Measurements from ENCODE around the gene TRPV4. TPM values are rescaled to one million over a fixed set of nuclear protein-coding genes. Genes with fewer than 3 reads are reported as not detected.

TRPV4 gene
- polyA plus RNA-seq, 1 donor, result 0.76 TPM

GRCh38 chr12:109778684-109779083, 54.5 kb downstream of the TRPV4 start:
- no peak overlapping the region for H3K4me3 ChIP-seq (ENCODE audit: low read length)
- no peaks in the 10 kb centered on the region for H3K36me3 ChIP-seq (ENCODE audit: control insufficient read depth, insufficient read depth, low read length)
- H3K4me1 ChIP-seq (ENCODE audit: control insufficient read depth, insufficient read depth, low read length), result peaks cover 6% of the 10 kb centered on the region
- H3K9me3 ChIP-seq (ENCODE audit: control insufficient read depth, low read depth, low read length), result no peaks in the 10 kb centered on the region
- no CpG with 5 or more reads among the region's 1 CpG for WGBS (ENCODE audit: insufficient coverage, low lambda C conversion rate)
- H3K27ac ChIP-seq (ENCODE audit: low read length), result no peak overlapping the region
- H3K27me3 ChIP-seq (ENCODE audit: control insufficient read depth, insufficient read depth, low read length), result no peaks in the 10 kb centered on the region
- DNase-seq, result no peak

- Histone ChIP-seq H3K4me1 (ENCODE audit: control insufficient read depth, insufficient read depth, low read length) (peaks cover 11% of the 10 kb centered on the region), H3K9me3 (ENCODE audit: control insufficient read depth, low read depth, low read length) (no peaks in the 10 kb centered on the region), H3K4me3 (ENCODE audit: low read length) (no peak overlapping the region), H3K36me3 (ENCODE audit: control insufficient read depth, insufficient read depth, low read length) (no peaks in the 10 kb centered on the region), H3K27me3 (ENCODE audit: control insufficient read depth, insufficient read depth, low read length) (no peaks in the 10 kb centered on the region), H3K27ac (ENCODE audit: low read length) (no peak overlapping the region)
- no peak for DNase-seq
- WGBS (ENCODE audit: insufficient coverage, low lambda C conversion rate), result 80% methylated on average over 1 of the region's 5 CpGs
Observed at GRCh38 chr12:109777544-109777943, 55.7 kb downstream of the TRPV4 start.

- H3K4me3 ChIP-seq (ENCODE audit: low read length), result no peak overlapping the region
- H3K4me1 ChIP-seq (ENCODE audit: control insufficient read depth, insufficient read depth, low read length), result peaks cover 11% of the 10 kb centered on the region
- H3K9me3 ChIP-seq (ENCODE audit: control insufficient read depth, low read depth, low read length), result no peaks in the 10 kb centered on the region
- no peak for DNase-seq
- no peaks in the 10 kb centered on the region for H3K36me3 ChIP-seq (ENCODE audit: control insufficient read depth, insufficient read depth, low read length)
- no CpG with 5 or more reads among the region's 9 CpGs for WGBS (ENCODE audit: insufficient coverage, low lambda C conversion rate)
- no peaks in the 10 kb centered on the region for H3K27me3 ChIP-seq (ENCODE audit: control insufficient read depth, insufficient read depth, low read length)
- H3K27ac ChIP-seq (ENCODE audit: low read length), result no peak overlapping the region
Observed at GRCh38 chr12:109776624-109777023, 56.6 kb downstream of the TRPV4 start.

GRCh38 chr12:109775172-109775881, 57.9 kb downstream of the TRPV4 start:
- peak; percentile 62 to 68 for DNase-seq
- Histone ChIP-seq H3K4me3 (ENCODE audit: low read length) (no peak overlapping the region), H3K36me3 (ENCODE audit: control insufficient read depth, insufficient read depth, low read length) (no peaks in the 10 kb centered on the region), H3K9me3 (ENCODE audit: control insufficient read depth, low read depth, low read length) (no peaks in the 10 kb centered on the region), H3K27ac (ENCODE audit: low read length) (no peak overlapping the region), H3K4me1 (ENCODE audit: control insufficient read depth, insufficient read depth, low read length) (peaks cover 11% of the 10 kb centered on the region), H3K27me3 (ENCODE audit: control insufficient read depth, insufficient read depth, low read length) (no peaks in the 10 kb centered on the region)
- no CpG with 5 or more reads among the region's 10 CpGs for WGBS (ENCODE audit: insufficient coverage, low lambda C conversion rate)

GRCh38 chr12:109773384-109774011, 59.7 kb downstream of the TRPV4 start:
- Histone ChIP-seq H3K27ac (ENCODE audit: low read length) (no peak overlapping the region), H3K4me3 (ENCODE audit: low read length) (peak overlapping the region; percentile 1), H3K4me1 (ENCODE audit: control insufficient read depth, insufficient read depth, low read length) (peaks cover 11% of the 10 kb centered on the region), H3K9me3 (ENCODE audit: control insufficient read depth, low read depth, low read length) (no peaks in the 10 kb centered on the region), H3K36me3 (ENCODE audit: control insufficient read depth, insufficient read depth, low read length) (peaks cover 2% of the 10 kb centered on the region), H3K27me3 (ENCODE audit: control insufficient read depth, insufficient read depth, low read length) (no peaks in the 10 kb centered on the region)
- WGBS (ENCODE audit: insufficient coverage, low lambda C conversion rate), result no CpG with 5 or more reads among the region's 21 CpGs
- peak; percentile 52 to 69 for DNase-seq

- no peaks in the 10 kb centered on the region for H3K27me3 ChIP-seq (ENCODE audit: control insufficient read depth, insufficient read depth, low read length)
- no peak overlapping the region for H3K4me3 ChIP-seq (ENCODE audit: low read length)
- DNase-seq, result no peak
- H3K9me3 ChIP-seq (ENCODE audit: control insufficient read depth, low read depth, low read length), result no peaks in the 10 kb centered on the region
- no CpG with 5 or more reads among the region's 12 CpGs for WGBS (ENCODE audit: insufficient coverage, low lambda C conversion rate)
- H3K4me1 ChIP-seq (ENCODE audit: control insufficient read depth, insufficient read depth, low read length), result peaks cover 11% of the 10 kb centered on the region
- H3K27ac ChIP-seq (ENCODE audit: low read length), result no peak overlapping the region
- H3K36me3 ChIP-seq (ENCODE audit: control insufficient read depth, insufficient read depth, low read length), result peaks cover 2% of the 10 kb centered on the region
Observed at GRCh38 chr12:109772622-109773321, 60.4 kb downstream of the TRPV4 start.

GRCh38 chr12:109771746-109772621, 61.2 kb downstream of the TRPV4 start:
- peaks cover 11% of the 10 kb centered on the region for H3K4me1 ChIP-seq (ENCODE audit: control insufficient read depth, insufficient read depth, low read length)
- H3K36me3 ChIP-seq (ENCODE audit: control insufficient read depth, insufficient read depth, low read length), result peaks cover 2% of the 10 kb centered on the region
- H3K9me3 ChIP-seq (ENCODE audit: control insufficient read depth, low read depth, low read length), result no peaks in the 10 kb centered on the region
- no peak for DNase-seq
- WGBS (ENCODE audit: insufficient coverage, low lambda C conversion rate), result no CpG with 5 or more reads among the region's 17 CpGs
- H3K27ac ChIP-seq (ENCODE audit: low read length), result no peak overlapping the region
- no peaks in the 10 kb centered on the region for H3K27me3 ChIP-seq (ENCODE audit: control insufficient read depth, insufficient read depth, low read length)
- H3K4me3 ChIP-seq (ENCODE audit: low read length), result no peak overlapping the region

GRCh38 chr12:109770861-109771670, 62.1 kb downstream of the TRPV4 start:
- Histone ChIP-seq H3K27me3 (ENCODE audit: control insufficient read depth, insufficient read depth, low read length) (no peaks in the 10 kb centered on the region), H3K9me3 (ENCODE audit: control insufficient read depth, low read depth, low read length) (no peaks in the 10 kb centered on the region), H3K27ac (ENCODE audit: low read length) (no peak overlapping the region), H3K4me3 (ENCODE audit: low read length) (no peak overlapping the region), H3K36me3 (ENCODE audit: control insufficient read depth, insufficient read depth, low read length) (peaks cover 2% of the 10 kb centered on the region), H3K4me1 (ENCODE audit: control insufficient read depth, insufficient read depth, low read length) (peaks cover 11% of the 10 kb centered on the region)
- no peak for DNase-seq
- WGBS (ENCODE audit: insufficient coverage, low lambda C conversion rate), result no CpG with 5 or more reads among the region's 17 CpGs

GRCh38 chr12:109770104-109770860, 62.9 kb downstream of the TRPV4 start:
- Histone ChIP-seq H3K27me3 (ENCODE audit: control insufficient read depth, insufficient read depth, low read length) (no peaks in the 10 kb centered on the region), H3K36me3 (ENCODE audit: control insufficient read depth, insufficient read depth, low read length) (peaks cover 2% of the 10 kb centered on the region), H3K4me1 (ENCODE audit: control insufficient read depth, insufficient read depth, low read length) (peaks cover 11% of the 10 kb centered on the region), H3K4me3 (ENCODE audit: low read length) (no peak overlapping the region), H3K27ac (ENCODE audit: low read length) (no peak overlapping the region), H3K9me3 (ENCODE audit: control insufficient read depth, low read depth, low read length) (no peaks in the 10 kb centered on the region)
- 81% methylated on average over 3 of the region's 16 CpGs for WGBS (ENCODE audit: insufficient coverage, low lambda C conversion rate)
- no peak for DNase-seq
